Heart right ventricle (tissue), 16 donors: ENCODE data around the gene LGALS1. TPM values are rescaled to one million over a fixed set of nuclear protein-coding genes. Genes with fewer than 3 reads are reported as not detected.
"Not testable (repeated sequence)": the region's sequence is repeated elsewhere in the genome, so short reads cannot be mapped to it uniquely, and the experiment has no call there.

Experiments used
- ATAC-seq, 8 donors: fragments of 200-7000 bp; cut with Tn5 transposase; one replicate each; pipeline ENCODE4 v1.9.1; 2020; ENCODE audit warnings: mild to moderate bottlenecking in 8 of 8, moderate library complexity in 8 of 8, moderate number of reproducible peaks in 1 of 8
- DNase-seq, 2 donors: peaks; one replicate each; pipeline ENCODE4 v3.0.0-alpha.2; 2020
- H3K27ac ChIP-seq, 10 donors: fragments of 200-600 bp; sonication (generic) in 2 of 10; one replicate each; pipeline versions ENCODE4 v1.5.0 to v1.8.0; 2020 to 2022; ENCODE audit warnings: mild to moderate bottlenecking in 3 of 10
- H3K27me3 ChIP-seq, 7 donors: fragments of 200-600 bp; one replicate each; pipeline ENCODE4 v1.8.0; 2021 to 2022; ENCODE audit warnings: mild to moderate bottlenecking in 2 of 7
- H3K36me3 ChIP-seq, 9 donors: fragments of 200-600 bp; sonication (generic) in 1 of 9; one replicate each; pipeline versions ENCODE4 v1.5.0 to v1.8.0; 2020 to 2022; ENCODE audit warnings: mild to moderate bottlenecking in 2 of 9
- H3K4me1 ChIP-seq, 9 donors: fragments of 200-600 bp; sonication (generic) in 1 of 9; one replicate each; pipeline versions ENCODE4 v1.5.0 to v1.8.0; 2020 to 2022; ENCODE audit warnings: mild to moderate bottlenecking in 4 of 9
- H3K4me3 ChIP-seq, 10 donors: fragments of 200-600 bp; sonication (generic) in 2 of 10; one replicate each; pipeline versions ENCODE4 v1.5.0 to v1.8.0; 2020 to 2022; ENCODE audit warnings: mild to moderate bottlenecking in 7 of 10, moderate library complexity in 2 of 10
- H3K9me3 ChIP-seq, 11 donors: fragments of 200-600 bp in 10 of 11; sonication (generic) in 2 of 11; one replicate each; pipeline versions ENCODE4 v1.5.0 to v1.8.0; 2013 to 2022; ENCODE audit warnings: mild to moderate bottlenecking in 2 of 11, control low read depth in 1 of 11, moderate library complexity in 1 of 11
- WGBS, 2 donors: extraction: QIAGEN DNeasy Blood & Tissue Kit; methylation state at CpG; one replicate each; pipeline ENCODE4 v1.1.7; 2013; ENCODE audit warnings: inconsistent platforms in 1 of 2; 5-methylcytosine and 5-hydroxymethylcytosine counted together
- intact Hi-C, 10 donors: fragments of 100-400 bp; cut with DNase I; formaldehyde crosslinking; loops; one replicate each; pipeline versions ENCODE4 v1.11.1 to v1.14.2; 2022
- polyA plus RNA-seq, 2 donors: library from polyadenylated mRNA; stranded (reverse); fragments of 200-250 nt; gene quantifications; one replicate each; pipeline ENCODE4 v1.2.3, GENCODE V29; 2013
- total RNA-seq, 10 donors: library from RNA; stranded (reverse); fragmentation: NEBNext Ultra II Directional in 3 of 10; extraction: Animal tissue kit (Norgen Biotek cat#: 25700) in 3 of 10; gene quantifications; one replicate each; pipeline versions ENCODE4 v1.2.1 to v1.2.4, GENCODE V29; 2021 to 2023
- TF ChIP-seq, protein P1 (sequence below), 9 donors: fragments of 200-600 bp; sonication (generic) in 2 of 9; IDR thresholded peaks; one replicate each; pipeline versions ENCODE4 v1.5.0 to v1.8.0; 2021 to 2022; ENCODE audit warnings: antibody characterized with exemption in 9 of 9, mild to moderate bottlenecking in 5 of 9, moderate library complexity in 1 of 9
- donor health status: Arrhythmogenic right ventricular cardiomyopathy.
- donor health status: ischemic (EF 13 %, LVEDD 7.1; RV severe dilation, severe dysfunction).
- donor health status: healthy with polysubstance abuse.
- donor health status: DM: no; HTN: yes; CAD: no.
- donor health status: DM: no; HTN: no; CAD: no.
- donor health status: ischemic (EF 25% LVEDD 6.9; RV normal size, moderate dysfunction).
- donor health status: ischemic (EF 25% LVEDD 5.7; RV mildly dilated, moderate dysfunction).
- donor health status: healthy.
- donor health status: DM: yes; HTN: yes; CAD: no.
- donor health status: Ischemic cardiomyopathy.
- donor health status: ischemic (EF 35%, LVEDD 5.7; RV mildly dilated, moderate dysfunction).
- donor health status: nonischemic (EF 11% LVEDD 7.7; RV severe dilation, severe dysfunction).
- donor health status: DM: yes; HTN: yes; CAD: no.
- donor health status: PGD.
- donor health status: ischemic (EF 29% LVEDD 5.4; RV normal size, mild dysfunction).
- donor health status: nonischemic (EF 23%, LVEDD 6.1; RV moderate dilation, normal function).

The LGALS1 gene
- total and polyA plus RNA-seq, 12 donors, result 651 to 4,200 (median 803) TPM

DNA sequence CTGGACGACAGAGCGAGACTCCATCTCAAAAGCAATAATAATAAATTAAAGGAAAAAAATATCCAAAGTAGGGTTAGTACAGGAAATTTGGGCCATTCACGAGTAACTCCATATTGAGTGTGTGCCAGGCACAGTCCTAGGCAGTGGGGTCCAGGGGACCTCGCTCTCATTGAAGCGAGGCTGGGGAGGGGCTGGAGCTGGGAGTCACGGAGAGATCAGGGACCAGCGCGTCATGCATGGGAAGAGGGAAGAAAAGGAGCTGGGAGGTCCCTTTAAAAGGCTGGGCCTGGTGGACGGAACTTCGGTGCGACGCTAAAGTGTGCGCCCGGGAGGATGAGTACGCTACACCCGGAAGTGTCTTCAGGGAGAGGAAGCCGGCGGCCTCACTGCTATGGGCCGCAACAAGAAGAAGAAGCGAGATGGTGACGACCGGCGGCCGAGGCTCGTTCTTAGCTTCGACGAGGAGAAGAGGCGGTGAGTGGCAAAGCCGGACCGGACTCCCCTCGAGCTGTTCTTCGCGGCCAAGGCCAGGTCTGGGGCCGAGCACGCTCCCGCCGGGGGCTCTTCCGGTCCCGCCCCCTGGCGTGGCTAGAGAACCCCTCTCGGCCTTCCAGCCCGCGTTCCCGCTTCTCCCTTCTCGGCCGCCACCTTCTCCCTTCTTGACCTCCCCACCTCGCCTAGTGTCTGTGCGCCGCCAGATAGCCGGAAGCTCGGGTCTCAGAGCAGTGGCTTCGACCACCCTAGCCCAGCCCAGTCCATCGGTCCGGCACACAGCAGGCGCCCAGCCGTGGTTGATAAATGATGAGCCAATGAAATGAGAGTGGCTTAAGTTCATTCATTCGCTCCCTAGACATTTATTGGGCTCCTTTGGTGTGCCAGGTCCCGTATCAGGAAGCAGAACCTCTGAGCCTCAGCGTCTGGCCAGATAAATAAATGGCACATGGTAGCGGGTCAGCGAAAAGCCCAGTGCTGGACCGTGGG, 10.9 kb downstream of the LGALS1 start, which contains the start of gene NOL12:
TSS of gene NOL12 (plus strand) at position 342 of the 981 bp plus-strand sequence. CDS start at position 392, 50 bp downstream.
- peak; percentile 90 to 96 (median 92) for ATAC-seq
- TF ChIP-seq, protein P1, sequence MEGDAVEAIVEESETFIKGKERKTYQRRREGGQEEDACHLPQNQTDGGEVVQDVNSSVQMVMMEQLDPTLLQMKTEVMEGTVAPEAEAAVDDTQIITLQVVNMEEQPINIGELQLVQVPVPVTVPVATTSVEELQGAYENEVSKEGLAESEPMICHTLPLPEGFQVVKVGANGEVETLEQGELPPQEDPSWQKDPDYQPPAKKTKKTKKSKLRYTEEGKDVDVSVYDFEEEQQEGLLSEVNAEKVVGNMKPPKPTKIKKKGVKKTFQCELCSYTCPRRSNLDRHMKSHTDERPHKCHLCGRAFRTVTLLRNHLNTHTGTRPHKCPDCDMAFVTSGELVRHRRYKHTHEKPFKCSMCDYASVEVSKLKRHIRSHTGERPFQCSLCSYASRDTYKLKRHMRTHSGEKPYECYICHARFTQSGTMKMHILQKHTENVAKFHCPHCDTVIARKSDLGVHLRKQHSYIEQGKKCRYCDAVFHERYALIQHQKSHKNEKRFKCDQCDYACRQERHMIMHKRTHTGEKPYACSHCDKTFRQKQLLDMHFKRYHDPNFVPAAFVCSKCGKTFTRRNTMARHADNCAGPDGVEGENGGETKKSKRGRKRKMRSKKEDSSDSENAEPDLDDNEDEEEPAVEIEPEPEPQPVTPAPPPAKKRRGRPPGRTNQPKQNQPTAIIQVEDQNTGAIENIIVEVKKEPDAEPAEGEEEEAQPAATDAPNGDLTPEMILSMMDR (IDR thresholded peaks at IDR 0.05), result peak in 4 of 9 donors; percentile 3 to 24 (median 11)
- peak; percentile 78 to 80 for DNase-seq
- Histone ChIP-seq H3K9me3 (no peaks in the 10 kb centered on the region), H3K27ac (peak within 1 kb of the TSS; percentile 69 to 95 (median 90)), H3K27me3 (no peaks in the 10 kb centered on the region), H3K4me3 (peak within 1 kb of the TSS; percentile 64 to 96 (median 85)), H3K36me3 (peaks cover 0 to 37% (median 18%) of the 10 kb centered on the region in 9 donors), H3K4me1 (peaks cover 10 to 27% (median 21%) of the 10 kb centered on the region in 9 donors)
- intact Hi-C loops, result loop anchor here in 2 of 10 donors (5.0 to 10.0 kb wide), 2 partner anchors 61 to 109 kb away; no protein-coding TSS in a partner anchor
- WGBS, 2 donors, result 2 to 3% methylated on average over 62 of the region's 62 CpGs

DNA sequence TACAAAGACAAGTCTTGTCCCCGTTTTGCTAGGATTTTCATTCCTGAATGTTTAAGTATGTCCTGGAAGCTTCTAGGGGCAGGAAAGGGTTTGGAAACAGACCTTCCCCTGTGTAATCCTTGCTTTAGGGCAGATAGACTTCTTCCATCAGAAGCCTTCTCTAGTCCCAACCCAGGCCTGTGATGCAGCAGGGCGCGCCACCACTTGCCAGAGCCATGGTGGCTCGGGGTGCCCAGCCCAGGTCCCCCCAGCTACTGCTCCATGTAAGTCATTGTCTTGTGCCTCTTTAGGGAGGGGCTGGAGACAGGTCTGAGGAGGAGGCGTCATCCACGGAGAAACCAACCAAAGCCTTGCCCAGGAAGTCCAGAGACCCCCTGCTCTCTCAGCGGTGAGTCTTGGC, 15.0 kb downstream of the LGALS1 start:
- no peaks in the 10 kb centered on the region for H3K9me3 ChIP-seq
- H3K27me3 ChIP-seq, result no peaks in the 10 kb centered on the region
- peaks cover 0 to 71% (median 45%) of the 10 kb centered on the region in 9 donors for H3K36me3 ChIP-seq
- 88 to 93% methylated on average over 7 of the region's 7 CpGs for WGBS, 2 donors
- ATAC-seq (no peak), DNase-seq (no peak)
- no peak overlapping the region for H3K4me3 ChIP-seq
- no peak overlapping the region for H3K27ac ChIP-seq
- intact Hi-C loops, result no loop called here
- TF ChIP-seq, protein P1 (IDR thresholded peaks at IDR 0.05), result no peak
- H3K4me1 ChIP-seq, result peaks cover 7 to 21% (median 16%) of the 10 kb centered on the region in 9 donors

DNA sequence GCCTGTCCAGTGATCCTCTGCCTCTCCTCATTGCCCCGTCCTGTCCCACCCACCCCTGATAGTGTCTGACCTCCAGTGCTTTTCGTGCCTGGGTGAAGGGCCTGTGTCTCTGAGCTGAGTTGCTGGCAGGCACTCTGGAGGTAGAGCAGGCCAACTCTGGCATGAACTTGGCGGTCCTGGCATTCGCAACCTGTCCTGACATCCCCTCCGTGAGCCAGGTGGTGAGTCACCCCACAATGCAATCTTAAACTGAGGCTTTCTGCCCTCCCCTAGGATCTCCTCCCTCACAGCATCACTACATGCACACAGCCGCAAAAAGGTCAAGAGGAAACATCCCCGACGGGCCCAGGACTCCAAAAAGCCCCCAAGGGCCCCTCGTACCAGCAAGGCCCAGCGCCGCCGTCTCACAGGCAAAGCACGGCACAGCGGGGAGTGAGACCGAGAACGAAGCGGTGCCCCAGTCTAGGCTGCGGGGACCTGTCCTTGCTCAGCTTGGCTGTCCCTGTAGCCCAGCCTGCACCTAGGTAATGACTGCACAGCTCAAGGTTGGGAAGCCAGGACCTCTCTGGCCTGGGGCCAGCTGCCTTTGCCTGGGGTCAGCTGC, 15.6 kb downstream of the LGALS1 start:
- TF ChIP-seq, protein P1 (IDR thresholded peaks at IDR 0.05), result no peak
- no peaks in the 10 kb centered on the region for H3K27me3 ChIP-seq
- no peak for DNase-seq
- 88 to 93% methylated on average over 18 of the region's 18 CpGs for WGBS, 2 donors
- ATAC-seq, result no peak
- H3K4me1 ChIP-seq, result peaks cover 7 to 23% (median 14%) of the 10 kb centered on the region in 9 donors
- intact Hi-C loops, result no loop called here
- no peak overlapping the region for H3K27ac ChIP-seq
- H3K4me3 ChIP-seq, result no peak overlapping the region
- peaks cover 0 to 71% (median 45%) of the 10 kb centered on the region in 9 donors for H3K36me3 ChIP-seq
- H3K9me3 ChIP-seq, result no peaks in the 10 kb centered on the region

DNA sequence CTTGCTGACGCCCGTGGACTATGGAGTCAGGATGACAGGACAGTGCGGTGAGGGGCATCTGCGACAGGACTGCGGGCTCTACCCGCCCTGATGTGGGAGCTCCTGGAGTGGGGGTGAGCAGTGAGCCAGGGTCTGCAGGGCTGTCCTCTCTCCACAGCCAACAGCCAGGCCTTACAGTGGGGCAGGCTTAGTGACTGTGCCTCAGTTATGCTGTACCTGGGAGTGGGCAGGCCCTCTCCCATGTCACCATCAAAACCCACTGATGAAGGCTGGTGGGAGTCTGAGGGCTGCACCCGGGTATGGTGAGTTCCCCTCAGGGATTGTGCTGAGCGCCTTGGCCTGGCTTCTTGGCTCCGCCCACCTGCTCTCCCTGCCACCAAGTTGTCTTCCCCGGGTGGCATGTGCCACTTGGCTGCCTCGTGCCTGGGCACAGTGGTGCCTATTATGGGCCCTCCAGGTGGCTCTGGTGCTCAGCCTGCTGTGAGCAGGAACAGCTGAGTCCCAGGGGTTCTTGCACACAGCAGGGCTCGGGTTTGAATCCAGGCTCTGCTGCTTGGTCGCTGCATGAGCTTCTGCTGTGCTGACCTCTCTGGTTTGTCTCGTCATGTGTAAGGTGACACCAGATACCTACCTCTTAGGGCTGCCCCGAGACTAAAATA, 17.3 kb downstream of the LGALS1 start:
- Histone ChIP-seq H3K36me3 (peaks cover 0 to 70% (median 45%) of the 10 kb centered on the region in 9 donors), H3K4me1 (peaks cover 0 to 23% (median 13%) of the 10 kb centered on the region in 9 donors), H3K27ac (no peak overlapping the region), H3K27me3 (no peaks in the 10 kb centered on the region), H3K4me3 (no peak overlapping the region), H3K9me3 (no peaks in the 10 kb centered on the region)
- ATAC-seq (no peak), DNase-seq (no peak)
- 91 to 93% methylated on average over 15 of the region's 15 CpGs for whole genome bisulfite sequencing, 2 donors
- intact Hi-C loops, result no loop called here
- TF ChIP-seq, protein P1 (IDR thresholded peaks at IDR 0.05), result no peak

DNA sequence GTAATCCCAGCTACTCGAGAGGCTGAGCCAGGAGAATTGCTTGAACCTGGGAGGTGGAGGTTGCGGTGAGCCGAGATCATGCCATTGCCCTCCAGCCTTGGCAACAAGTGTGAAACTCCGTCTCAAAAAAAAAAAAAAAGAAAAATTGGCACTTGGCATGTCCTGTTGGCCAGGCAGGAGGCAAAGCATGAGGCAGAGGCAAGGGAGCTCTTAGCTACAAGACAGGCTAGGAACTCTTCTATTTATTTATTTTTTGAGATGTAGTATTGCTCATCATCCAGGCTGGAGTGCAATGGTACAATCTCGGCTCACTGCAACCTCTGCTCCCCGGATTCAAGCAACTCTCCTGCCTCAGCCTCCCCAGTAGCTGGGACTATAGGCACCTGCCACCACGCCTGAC, 18.7 kb downstream of the LGALS1 start:
- H3K4me3 ChIP-seq, H3K9me3 ChIP-seq, H3K27ac ChIP-seq, ATAC-seq, intact Hi-C loops, DNase-seq, H3K27me3 ChIP-seq: not testable (repeated sequence)
- Histone ChIP-seq H3K36me3 (peaks cover 0 to 57% (median 39%) of the 10 kb centered on the region in 9 donors), H3K4me1 (peaks cover 0 to 18% (median 13%) of the 10 kb centered on the region in 9 donors)
- WGBS, 2 donors, result 93 to 94% methylated on average over 7 of the region's 7 CpGs

DNA sequence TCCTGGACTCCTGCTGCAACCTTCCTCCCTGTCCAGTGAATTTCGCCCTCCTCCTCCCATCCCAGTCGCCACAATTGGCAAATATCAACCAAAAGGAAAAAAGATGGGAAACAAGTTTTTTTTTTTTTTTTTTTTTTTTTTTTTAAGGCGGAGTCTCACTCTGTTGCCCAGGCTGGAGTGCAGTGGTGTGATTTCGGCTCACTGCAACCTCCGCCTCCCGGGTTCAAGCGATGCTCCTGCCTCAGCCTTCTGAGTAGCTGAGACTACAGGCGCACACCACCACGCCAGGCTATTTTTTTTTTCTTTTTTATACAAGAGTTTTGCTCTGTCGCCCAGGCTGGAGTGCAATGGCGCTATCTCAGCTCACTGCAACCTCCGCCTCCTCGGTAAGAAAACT, 20.8 kb downstream of the LGALS1 start:
- peak in 3 of 8 donors; percentile 5 to 14 (median 7) for ATAC-seq
- H3K9me3 ChIP-seq, DNase-seq, H3K27me3 ChIP-seq, intact Hi-C loops: not testable (repeated sequence)
- peaks cover 0 to 24% (median 13%) of the 10 kb centered on the region in 9 donors for H3K4me1 ChIP-seq
- peak overlapping the region in 7 of 10 donors; percentile 11 to 44 (median 37) for H3K4me3 ChIP-seq
- WGBS, 2 donors, result 23 to 36% methylated on average over 13 of the region's 13 CpGs
- peaks cover 0 to 36% (median 27%) of the 10 kb centered on the region in 9 donors for H3K36me3 ChIP-seq
- H3K27ac ChIP-seq, result peak overlapping the region in 2 of 10 donors; percentile 26 to 52
